Activated T-helper 1 cell treated with Interleukin-2 at 50 U/mL for 16 hours (primary cell): ENCODE results near the gene PDE1A.

Source experiments
- DNase-seq: peaks from one replicate; pipeline ENCODE4 v3.0.0-alpha.2; 2020; ENCODE audit warnings: low read depth

PDE1A gene

DNA sequence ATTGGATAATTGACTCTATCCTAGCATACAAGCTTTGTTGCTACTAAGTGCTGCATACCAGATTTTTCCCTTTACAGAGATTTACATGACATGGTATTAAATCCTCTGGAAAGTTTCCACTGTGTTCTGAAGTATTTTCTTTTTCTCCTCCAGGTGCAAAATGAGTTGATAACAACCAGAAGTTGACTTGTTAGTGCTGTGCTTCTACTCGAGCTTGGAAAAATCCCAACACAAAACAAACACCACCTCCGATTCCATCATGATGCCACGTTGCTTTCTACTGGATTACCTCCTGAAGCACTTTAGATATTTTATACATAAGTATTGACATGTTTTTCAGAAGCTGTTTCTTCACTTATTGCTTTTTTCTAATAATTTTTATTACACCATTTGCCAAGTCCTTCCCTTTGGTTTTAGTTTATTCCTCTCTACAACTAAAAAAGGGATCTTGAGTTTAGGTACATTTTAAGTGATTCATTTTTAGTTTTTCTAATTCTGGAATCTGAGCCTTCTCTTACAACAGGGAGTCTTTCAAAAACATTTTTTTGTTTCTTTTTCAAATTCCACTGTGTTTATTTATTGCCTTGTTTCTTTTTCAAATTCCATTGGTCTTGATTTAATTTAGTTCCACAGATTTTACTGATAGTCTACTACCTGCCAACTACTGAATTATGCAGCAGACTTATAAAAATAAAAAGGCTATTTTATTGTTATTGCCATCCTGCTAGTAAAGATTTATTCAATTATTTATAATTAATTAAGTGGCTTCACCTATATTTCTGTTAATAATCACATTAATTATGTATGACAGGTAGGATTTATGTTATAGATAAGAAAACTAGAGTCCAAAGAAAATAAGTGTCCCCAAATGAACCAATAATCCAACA lies 297.8 kb downstream of the PDE1A start:
- DNase-seq = no peak

GRCh38 chr2:182117196-182117595 lies 309.6 kb downstream of the PDE1A start:
- DNase-seq = no peak

GRCh38 chr2:182116774-182117173 lies 310.1 kb downstream of the PDE1A start:
- no peak for DNase-seq

DNA sequence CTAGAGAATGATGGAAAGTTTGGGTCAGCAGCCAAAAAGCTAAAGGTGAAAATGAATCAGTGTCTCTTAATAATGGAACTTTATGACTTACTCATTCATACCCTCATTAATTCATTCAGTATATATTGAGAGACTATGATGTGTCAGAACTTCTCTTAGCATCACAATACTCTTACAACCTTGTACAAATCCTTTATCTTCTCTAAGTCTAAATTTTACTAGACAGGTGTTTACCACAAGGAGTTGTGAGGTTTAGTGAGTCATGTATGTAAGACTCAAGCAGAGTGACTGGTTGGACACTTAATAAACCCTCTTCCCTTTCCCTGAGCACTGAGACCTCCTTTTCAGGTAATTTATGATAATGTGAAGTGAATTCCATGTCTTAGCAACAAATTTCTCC lies 311.6 kb downstream of the PDE1A start:
- no peak for DNase-seq

DNA sequence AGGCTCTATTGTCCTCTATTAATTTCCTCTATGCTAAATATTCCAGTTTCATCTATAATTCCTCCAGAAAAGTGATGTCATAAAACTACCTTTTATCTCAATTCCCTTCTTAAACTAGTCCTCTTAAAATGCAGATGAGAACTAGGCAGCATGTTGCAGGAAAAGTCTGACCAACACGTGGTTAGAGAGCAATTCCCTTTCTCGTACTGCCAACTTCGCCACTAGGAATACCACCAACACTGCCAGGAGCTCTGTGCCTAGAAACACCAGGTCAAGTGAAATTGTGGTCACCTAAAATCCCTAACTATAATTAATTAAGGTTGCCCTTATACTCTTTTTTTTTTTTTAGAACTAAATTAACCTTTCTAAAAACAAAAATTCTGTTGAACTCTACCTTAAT lies 313.5 kb downstream of the PDE1A start:
- DNase-seq = no peak

DNA sequence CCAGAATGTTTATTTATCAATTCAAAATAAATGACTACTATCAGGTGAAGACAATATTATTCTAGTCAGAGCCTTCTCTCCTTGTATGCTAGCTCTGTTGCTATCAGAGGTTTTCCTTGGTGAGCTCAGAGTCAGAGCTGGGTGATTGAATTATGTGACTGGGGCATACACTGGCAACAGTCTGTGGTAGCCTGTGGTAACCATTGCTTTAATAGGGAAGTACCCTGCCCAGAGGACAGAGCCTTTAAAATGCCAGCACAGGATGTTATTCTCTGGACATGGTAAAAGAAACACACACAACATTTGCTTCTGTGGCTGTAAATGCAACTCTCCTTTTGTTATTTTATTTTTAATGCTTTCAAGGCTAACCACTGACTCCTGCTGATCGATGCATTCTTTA lies 316.5 kb downstream of the PDE1A start:
- no peak for DNase-seq

DNA sequence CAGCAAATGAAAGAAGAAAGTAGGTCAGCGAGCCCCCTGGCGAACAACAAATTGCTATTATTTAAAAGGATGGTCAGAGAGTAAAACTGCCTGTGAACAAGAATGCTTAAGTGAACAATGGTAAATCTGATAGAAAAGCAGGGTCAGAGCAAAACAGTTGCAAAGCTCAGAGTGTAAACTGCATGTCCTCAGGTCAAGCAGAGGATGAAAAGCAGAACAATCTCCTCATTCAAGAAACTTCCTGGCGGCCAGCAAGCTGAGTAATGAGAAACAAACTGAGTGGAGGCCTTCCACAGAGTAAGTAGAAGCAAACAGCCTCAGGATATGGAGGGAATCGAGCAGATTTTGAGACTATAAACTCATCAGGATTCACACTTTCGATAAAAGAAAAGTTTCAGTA lies 323.3 kb downstream of the PDE1A start:
- DNase-seq = no peak

DNA sequence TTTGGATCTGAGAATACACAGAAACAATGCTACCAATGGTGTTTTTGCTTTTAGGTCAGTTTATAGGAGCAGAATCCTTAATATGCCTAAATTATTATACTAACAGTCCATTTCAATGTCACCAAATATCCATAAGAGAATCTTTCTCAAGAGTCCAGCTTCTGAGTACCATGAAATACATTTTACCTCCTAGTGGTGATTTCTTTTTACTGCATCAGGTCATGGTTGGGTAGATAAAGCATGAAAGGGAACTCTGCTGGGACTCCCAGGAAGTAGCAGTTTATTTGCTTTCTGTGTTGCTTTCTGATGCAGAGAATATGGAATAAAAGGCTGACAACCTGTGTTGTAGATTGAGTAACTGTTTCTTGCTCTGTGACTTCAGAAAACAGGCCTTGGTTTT lies 325.6 kb downstream of the PDE1A start:
- no peak for DNase-seq

- DNase-seq = no peak
These were observed 328.2 kb downstream of the PDE1A start for GRCh38 chr2:182098648-182099047.

- no peak for DNase-seq
These were observed 329.2 kb downstream of the PDE1A start for GRCh38 chr2:182097571-182098164.

DNA sequence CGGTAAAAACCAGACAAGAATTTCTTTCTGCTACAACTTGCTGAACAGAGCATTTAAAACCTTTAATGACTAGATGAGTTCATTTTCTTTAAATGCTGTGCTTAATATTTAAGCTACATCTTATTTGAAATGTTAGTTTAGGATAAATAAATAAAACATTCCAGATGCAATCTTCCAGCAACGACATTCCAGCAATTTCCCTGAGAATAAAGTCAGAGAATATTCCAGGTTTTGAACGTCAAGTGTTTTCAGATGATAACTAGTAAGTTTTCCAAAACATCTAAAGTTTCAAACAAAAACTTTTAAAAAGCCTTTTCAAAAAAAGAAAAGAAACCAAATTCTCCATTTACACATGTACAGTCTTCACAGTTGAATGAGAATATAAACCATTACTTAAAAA lies 336.4 kb downstream of the PDE1A start:
- no peak for DNase-seq
